ENCODE data around the gene SPTBN1.

Gene SPTBN1

GRCh38 chr2:54667726-54668650 is 211.9 kb downstream of the SPTBN1 start:
- no peak for DNase-seq (ENCODE audit: low read depth in 1 of 2, low spot score in 1 of 2)

GRCh38 chr2:54668711-54669110 is 212.6 kb downstream of the SPTBN1 start:
- DNase-seq (ENCODE audit: low read depth in 1 of 2, low spot score in 1 of 2): no peak

GRCh38 chr2:54669677-54670484 is 213.8 kb downstream of the SPTBN1 start:
- no peak for DNase-seq (ENCODE audit: low read depth in 1 of 2, low spot score in 1 of 2)

- no peak for DNase-seq (ENCODE audit: low read depth in 1 of 2, low spot score in 1 of 2)
These were observed 214.4 kb downstream of the SPTBN1 start for GRCh38 chr2:54670485-54671009.

GRCh38 chr2:54671010-54671409 is 214.9 kb downstream of the SPTBN1 start:
- DNase-seq (ENCODE audit: low read depth in 1 of 2, low spot score in 1 of 2): no peak

GRCh38 chr2:54671875-54672589 is 215.9 kb downstream of the SPTBN1 start:
- DNase-seq (ENCODE audit: low read depth in 1 of 2, low spot score in 1 of 2): no peak

- no peak for DNase-seq (ENCODE audit: low read depth in 1 of 2, low spot score in 1 of 2)
These were observed 216.7 kb downstream of the SPTBN1 start for GRCh38 chr2:54672590-54673456.

GRCh38 chr2:54673501-54673998 is 217.4 kb downstream of the SPTBN1 start:
- DNase-seq (ENCODE audit: low read depth in 1 of 2, low spot score in 1 of 2): no peak

GRCh38 chr2:54675281-54675680 is 219.2 kb downstream of the SPTBN1 start:
- no peak for DNase-seq (ENCODE audit: low read depth in 1 of 2, low spot score in 1 of 2)

GRCh38 chr2:54675738-54676137 is 219.6 kb downstream of the SPTBN1 start:
- DNase-seq (ENCODE audit: low read depth in 1 of 2, low spot score in 1 of 2): no peak

GRCh38 chr2:54676656-54677055 is 220.5 kb downstream of the SPTBN1 start:
- no peak for DNase-seq (ENCODE audit: low read depth in 1 of 2, low spot score in 1 of 2)

- no peak for DNase-seq (ENCODE audit: low read depth in 1 of 2, low spot score in 1 of 2)
These were observed 221.5 kb downstream of the SPTBN1 start for GRCh38 chr2:54677476-54678265.

GRCh38 chr2:54678719-54679118 is 222.6 kb downstream of the SPTBN1 start:
- no peak for DNase-seq (ENCODE audit: low read depth in 1 of 2, low spot score in 1 of 2)

GRCh38 chr2:54680397-54681041 is 224.4 kb downstream of the SPTBN1 start:
- no peak for DNase-seq (ENCODE audit: low read depth in 1 of 2, low spot score in 1 of 2)

GRCh38 chr2:54681416-54681815 is 225.3 kb downstream of the SPTBN1 start:
- DNase-seq (ENCODE audit: low read depth in 1 of 2, low spot score in 1 of 2): no peak

- DNase-seq (ENCODE audit: low read depth in 1 of 2, low spot score in 1 of 2): no peak
These were observed 227.5 kb downstream of the SPTBN1 start for GRCh38 chr2:54683596-54683995.

GRCh38 chr2:54685263-54685775 is 229.2 kb downstream of the SPTBN1 start:
- no peak for DNase-seq (ENCODE audit: low read depth in 1 of 2, low spot score in 1 of 2)

GRCh38 chr2:54687595-54688152 is 231.5 kb downstream of the SPTBN1 start:
- no peak for DNase-seq (ENCODE audit: low read depth in 1 of 2, low spot score in 1 of 2)
